SK-N-SH treated with all-trans-retinoic acid at 6 μM for 48 hours (cell line): ENCODE measurements around the gene ZNF653.
A peak's percentile ranks its signal among the peaks of the same experiment; 100 is the strongest.

ENCODE experiments used
- ATAC-seq: fragments of 200-7000 bp; cut with Tn5 transposase; 3 replicates; pipeline ENCODE4 v1.9.1; 2020; ENCODE audit warnings: mild to moderate bottlenecking, moderate library complexity
- ARNTL ChIP-seq: fragments of 450-650 bp; formaldehyde crosslinking; IDR thresholded peaks from 2 replicates; pipeline ENCODE4 v1.5.0; 2020; ENCODE audit warnings: low read depth, mild to moderate bottlenecking, moderate library complexity, borderline replicate concordance
- BACH2 ChIP-seq: fragments of 250-450 bp; sonication (Bioruptor Pico); IDR thresholded peaks from 2 replicates; pipeline ENCODE4 v1.9.0; 2021; ENCODE audit warnings: mild to moderate bottlenecking, borderline replicate concordance
- CSDC2 ChIP-seq: fragments of 250-450 bp; sonication (Bioruptor Pico); IDR thresholded peaks from 2 replicates; pipeline ENCODE4 v1.5.0; 2020; ENCODE audit warnings: mild to moderate bottlenecking, moderate library complexity
- CSRNP3 ChIP-seq: fragments of 250-450 bp; sonication (Bioruptor Pico); IDR thresholded peaks from 2 replicates; pipeline ENCODE4 v1.5.1; 2021; ENCODE audit warnings: mild to moderate bottlenecking, moderate library complexity
- ESRRG ChIP-seq: fragments of 250-450 bp; sonication (Bioruptor Pico); IDR thresholded peaks from 2 replicates; pipeline ENCODE4 v1.6.1; 2021; ENCODE audit warnings: mild to moderate bottlenecking
- GLIS3 ChIP-seq: fragments of 250-450 bp; sonication (Bioruptor Pico); IDR thresholded peaks from 2 replicates; pipeline ENCODE4 v1.5.0; 2020; ENCODE audit warnings: mild to moderate bottlenecking, moderate library complexity
- ISL1 ChIP-seq: fragments of 250-450 bp; sonication (Bioruptor Pico); IDR thresholded peaks from 2 replicates; pipeline ENCODE4 v2.1.2; 2022; ENCODE audit warnings: mild to moderate bottlenecking, moderate library complexity
- OSR1 ChIP-seq: fragments of 250-450 bp; sonication (Bioruptor Pico); IDR thresholded peaks from 2 replicates; pipeline ENCODE4 v1.8.0; 2022; ENCODE audit warnings: moderate library complexity, mild to moderate bottlenecking, inconsistent platforms
- PATZ1 ChIP-seq: fragments of 250-450 bp; sonication (Bioruptor Pico); IDR thresholded peaks from 2 replicates; pipeline ENCODE4 v1.8.0; 2020; ENCODE audit warnings: mild to moderate bottlenecking, moderate library complexity, borderline replicate concordance
- PPARA ChIP-seq: fragments of 250-450 bp; sonication (Bioruptor Pico); IDR thresholded peaks from 2 replicates; pipeline ENCODE4 v1.5.0; 2020; ENCODE audit warnings: mild to moderate bottlenecking, borderline replicate concordance
- RARB ChIP-seq: fragments of 250-450 bp; sonication (Bioruptor Pico); IDR thresholded peaks from 2 replicates; pipeline ENCODE4 v1.8.0; 2021; ENCODE audit warnings: mild to moderate bottlenecking, moderate library complexity
- TCF4 ChIP-seq: fragments of 250-450 bp; sonication (Bioruptor Pico); IDR thresholded peaks from 2 replicates; pipeline ENCODE4 v1.8.0; 2021; ENCODE audit warnings: mild to moderate bottlenecking, moderate library complexity, borderline replicate concordance
- TOX ChIP-seq: fragments of 250-450 bp; sonication (Bioruptor Pico); IDR thresholded peaks from 2 replicates; pipeline ENCODE4 v1.8.0; 2021; ENCODE audit warnings: mild to moderate bottlenecking, moderate library complexity, borderline replicate concordance
- TSHZ2 ChIP-seq: fragments of 250-450 bp; sonication (Bioruptor Pico); IDR thresholded peaks from 2 replicates; pipeline ENCODE4 v1.5.0; 2020; ENCODE audit warnings: mild to moderate bottlenecking, moderate library complexity
- ZC3H10 ChIP-seq: fragments of 250-450 bp; sonication (Bioruptor Pico); IDR thresholded peaks from 2 replicates; pipeline ENCODE4 v1.5.1; 2021; ENCODE audit warnings: mild to moderate bottlenecking, moderate library complexity
- ZFP3 ChIP-seq: fragments of 250-450 bp; sonication (Bioruptor Pico); IDR thresholded peaks from 2 replicates; pipeline ENCODE4 v1.5.0; 2020; ENCODE audit warnings: mild to moderate bottlenecking, moderate library complexity
- ZFP30 ChIP-seq: fragments of 450-650 bp; formaldehyde crosslinking; IDR thresholded peaks from 2 replicates; pipeline ENCODE4 v1.5.0; 2022; ENCODE audit warnings: mild to moderate bottlenecking, moderate library complexity
- ZNF565 ChIP-seq: fragments of 450-650 bp; formaldehyde crosslinking; conservative IDR thresholded peaks from 2 replicates; pipeline ENCODE4 v1.5.0; 2020; ENCODE audit warnings: low read depth, mild to moderate bottlenecking, moderate library complexity
- ZNF70 ChIP-seq: fragments of 450-650 bp; formaldehyde crosslinking; IDR thresholded peaks from 2 replicates; pipeline ENCODE4 v1.5.0; 2020; ENCODE audit warnings: mild to moderate bottlenecking, moderate library complexity
- ZNF8 ChIP-seq: fragments of 450-650 bp; formaldehyde crosslinking; IDR thresholded peaks from 2 replicates; pipeline ENCODE4 v1.5.0; 2020; ENCODE audit warnings: mild to moderate bottlenecking, moderate library complexity

ZNF653 gene

GRCh38 chr19:11506101-11506555 is 489 bp upstream of the ZNF653 start:
- ATAC-seq: peak; percentile 15
- TF ChIP-seq CSDC2 (CRISPR knock-in tag): no peak
- TF ChIP-seq ZFP3 (CRISPR knock-in tag): no peak
- no peak for TF ChIP-seq CSRNP3 (CRISPR knock-in tag)
- no peak for TF ChIP-seq ZFP30 (CRISPR knock-in tag)
- TF ChIP-seq RARB (CRISPR knock-in tag): no peak
- no peak for TF ChIP-seq ESRRG (CRISPR knock-in tag)
- TF ChIP-seq TSHZ2 (CRISPR knock-in tag): no peak
- no peak for TF ChIP-seq ISL1
- TF ChIP-seq, all 23 proteins: peak for 0

- peak; percentile 97 for ATAC-seq
- TF ChIP-seq GLIS3 (CRISPR knock-in tag): no peak
- no peak for TF ChIP-seq PPARA
- peak; percentile 41; the same call in 1 of the 2 replicates for TF ChIP-seq PATZ1 (CRISPR knock-in tag)
- TF ChIP-seq CSRNP3 (CRISPR knock-in tag): no peak
Measured at GRCh38 chr19:11505032-11505503, 571 bp downstream of the ZNF653 start.

- no peak for ATAC-seq
Measured at GRCh38 chr19:11504502-11505031, 1.1 kb downstream of the ZNF653 start.

GRCh38 chr19:11499890-11500420 is 5.7 kb downstream of the ZNF653 start:
- no peak for ATAC-seq
- TF ChIP-seq ZC3H10 (CRISPR knock-in tag) (no peak), ZNF565 (CRISPR knock-in tag) (no peak), ZNF70 (CRISPR knock-in tag) (no peak), CSDC2 (CRISPR knock-in tag) (no peak), TOX (no peak), TSHZ2 (CRISPR knock-in tag) (no peak), ISL1 (no peak), RARB (CRISPR knock-in tag) (no peak), TCF4 (CRISPR knock-in tag) (no peak)
- TF ChIP-seq, all 23 proteins: peak for 0

More at GRCh38 chr19:11504502-11505031, 1.1 kb downstream of the ZNF653 start:
- TF ChIP-seq ZNF8 (CRISPR knock-in tag): no peak
- TF ChIP-seq ARNTL (CRISPR knock-in tag): no peak
- TF ChIP-seq OSR1: no peak
- no peak for TF ChIP-seq ZNF565 (CRISPR knock-in tag)
- no peak for TF ChIP-seq BACH2 (CRISPR knock-in tag)
- no peak for TF ChIP-seq CSDC2 (CRISPR knock-in tag)
- TF ChIP-seq ZFP3 (CRISPR knock-in tag): no peak
- TF ChIP-seq ZC3H10 (CRISPR knock-in tag): no peak
- no peak for TF ChIP-seq ZFP30 (CRISPR knock-in tag)
